A549 (cell line): Measurements from ENCODE around the gene DDIAS.

Experiments
- BCL3 ChIP-seq: fragments of >200 bp; sonication (Bioruptor Twin); formaldehyde crosslinking; IDR thresholded peaks from 3 replicates; pipeline ENCODE4 v1.6.1; 2016
- CHD4 ChIP-seq: fragments of 200-600 bp; sonication (generic); IDR thresholded peaks from 2 replicates; pipeline ENCODE4 v1.6.1; 2016; ENCODE audit warnings: antibody characterized with exemption, mild to moderate bottlenecking, borderline replicate concordance
- CTCF ChIP-seq: fragments of >200 bp; sonication (Bioruptor Twin); formaldehyde crosslinking; IDR thresholded peaks from 3 replicates; pipeline ENCODE4 v1.5.1; 2016
- EP300 ChIP-seq, 2 experiments: fragments of >200 bp; sonication (Bioruptor Twin); formaldehyde crosslinking; IDR thresholded peaks; 2 replicates in 1 of 2; 3 replicates in 1 of 2; pipeline ENCODE4 v1.6.1; 2016 to 2017
- FOSL2 ChIP-seq, 2 experiments: fragments of 450-650 bp in 1 of 2; fragments of >200 bp in 1 of 2; sonication (Bioruptor Twin) in 1 of 2; formaldehyde crosslinking; IDR thresholded peaks; 2 replicates each; pipeline versions ENCODE4 v1.5.0 to v1.6.1; 2016 to 2020; ENCODE audit warnings: mild to moderate bottlenecking in 1 of 2, moderate library complexity in 1 of 2
- GATA3 ChIP-seq: IDR thresholded peaks from 2 replicates; pipeline ENCODE4 v1.6.1; 2012; ENCODE audit warnings: borderline replicate concordance
- JUN ChIP-seq, 2 experiments: fragments of >200 bp; sonication (Bioruptor Twin); formaldehyde crosslinking; IDR thresholded peaks; 2 replicates in 1 of 2; 3 replicates in 1 of 2; pipeline ENCODE4 v1.6.1; 2016 to 2017
- KDM1A ChIP-seq: fragments of 200-600 bp; sonication (generic); IDR thresholded peaks from 2 replicates; pipeline ENCODE4 v1.6.1; 2016; ENCODE audit warnings: low read depth, mild to moderate bottlenecking
- MAX ChIP-seq: IDR thresholded peaks from 2 replicates; pipeline ENCODE4 v1.6.1; 2012
- NFE2L2 ChIP-seq: fragments of 150-350 bp; conservative IDR thresholded peaks from 2 replicates; pipeline ENCODE4 v1.6.1; 2014; ENCODE audit warnings: low read length
- POLR2A ChIP-seq: IDR thresholded peaks from 2 replicates; pipeline ENCODE4 v1.6.1; 2012; ENCODE audit warnings: mild to moderate bottlenecking, low read length
- RFX5 ChIP-seq: fragments of 450-650 bp; IDR thresholded peaks from 2 replicates; pipeline ENCODE4 v1.7.1; 2014; ENCODE audit warnings: antibody characterized with exemption, mild to moderate bottlenecking, moderate library complexity
- RNF2 ChIP-seq: fragments of 200-600 bp; sonication (generic); IDR thresholded peaks from 2 replicates; pipeline ENCODE4 v1.6.1; 2016; ENCODE audit warnings: low read depth, mild to moderate bottlenecking, antibody characterized with exemption, moderate library complexity, borderline replicate concordance
- USF2 ChIP-seq: fragments of 450-650 bp; IDR thresholded peaks from 2 replicates; pipeline ENCODE4 v1.6.1; 2014; ENCODE audit warnings: antibody characterized with exemption

GRCh38 chr11:82907371-82907770 is 5.8 kb downstream of the DDIAS start:
- TF ChIP-seq EP300 (IDR thresholded peaks at IDR 0.05): no peak
- no peak for TF ChIP-seq POLR2A
- TF ChIP-seq CTCF: no peak
- no peak for TF ChIP-seq MAX
- no peak for TF ChIP-seq CHD4
- no peak for TF ChIP-seq RFX5
- TF ChIP-seq FOSL2 (IDR thresholded peaks at IDR 0.05): no peak
- no peak for TF ChIP-seq FOSL2 (CRISPR knock-in tag; IDR thresholded peaks at IDR 0.05)
- no peak for TF ChIP-seq KDM1A
- TF ChIP-seq GATA3: no peak
- TF ChIP-seq RNF2: no peak
- TF ChIP-seq USF2: no peak
- TF ChIP-seq JUN (IDR thresholded peaks at IDR 0.05): no peak
- no peak for TF ChIP-seq NFE2L2
- no peak for TF ChIP-seq BCL3
